HG02571 (cell line): ENCODE results near the gene STX7.

Experiments
- ATAC-seq: cut with Tn5 transposase; IDR thresholded peaks from one replicate; pipeline ENCODE4 v1.9.1; 2021; ENCODE audit warnings: mild to moderate bottlenecking, moderate library complexity; ENCODE audit not compliant: unreplicated experiment

STX7 gene

GRCh38 chr6:132478674-132479073 lies 34.2 kb downstream of the STX7 start:
- ATAC-seq, result no peak

GRCh38 chr6:132478266-132478665 lies 34.6 kb downstream of the STX7 start:
- ATAC-seq, result no peak

GRCh38 chr6:132476688-132477087 lies 36.2 kb downstream of the STX7 start:
- ATAC-seq, result no peak

DNA sequence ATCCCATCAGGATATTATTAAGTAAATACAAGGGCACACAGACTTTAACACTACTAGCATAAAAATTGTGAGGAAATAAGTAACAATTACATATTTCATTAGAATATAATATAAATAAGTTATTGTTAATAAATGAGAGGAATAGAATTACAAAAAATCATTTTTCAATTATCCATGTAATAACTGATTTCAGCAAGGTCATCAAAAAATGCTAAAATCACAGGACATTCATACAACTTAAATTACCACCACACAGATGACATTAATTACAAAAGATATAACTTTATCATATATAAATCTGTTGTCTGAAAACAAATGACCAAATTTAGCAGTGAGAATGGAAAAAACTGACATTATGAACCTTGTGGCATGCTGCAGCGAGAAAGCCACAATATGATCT lies 37.0 kb downstream of the STX7 start:
- no peak for ATAC-seq

DNA sequence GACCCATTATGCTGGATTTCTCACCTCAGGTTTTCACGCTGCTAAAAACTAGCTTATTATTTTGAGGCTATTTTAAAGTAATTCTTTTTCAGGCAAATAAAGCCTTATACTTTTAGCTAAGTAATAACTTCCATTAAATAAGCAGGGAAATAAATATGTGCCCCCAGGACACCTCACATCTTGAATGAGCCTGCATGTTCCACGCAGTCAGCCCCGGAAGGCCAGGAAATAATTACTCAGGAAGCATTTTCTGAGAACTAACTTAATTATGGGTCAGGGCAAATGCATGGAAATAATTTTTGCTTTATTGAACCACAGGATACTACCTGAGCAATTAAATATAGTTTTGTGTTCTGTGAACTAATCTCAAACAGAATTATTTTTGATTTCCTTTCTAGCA lies 41.1 kb downstream of the STX7 start:
- ATAC-seq, result no peak

- ATAC-seq, result no peak
Measured at GRCh38 chr6:132466952-132467351, 46.0 kb downstream of the STX7 start.

- ATAC-seq, result no peak
Measured at GRCh38 chr6:132465530-132466485, 47.1 kb downstream of the STX7 start.

- no peak for ATAC-seq
Measured at GRCh38 chr6:132464538-132465256, 48.2 kb downstream of the STX7 start.

DNA sequence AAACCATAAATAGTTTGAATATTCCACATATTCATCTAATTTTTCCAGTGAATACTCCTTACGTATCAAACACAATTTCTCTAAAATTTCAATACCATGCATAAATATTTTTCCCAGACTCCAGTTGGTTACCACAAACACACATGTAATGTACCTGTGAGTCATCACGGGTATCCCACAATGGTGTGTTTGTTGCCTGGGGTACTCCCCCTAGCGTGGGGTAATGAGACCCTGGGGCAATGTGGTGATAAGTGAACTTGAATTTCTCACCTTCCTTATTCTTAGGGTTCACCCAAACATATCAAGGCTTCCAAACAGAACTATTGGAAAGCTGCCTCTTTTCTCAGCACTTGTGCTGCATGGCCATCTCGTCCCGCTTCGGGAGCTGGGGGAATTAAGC lies 51.0 kb downstream of the STX7 start:
- ATAC-seq, result no peak

DNA sequence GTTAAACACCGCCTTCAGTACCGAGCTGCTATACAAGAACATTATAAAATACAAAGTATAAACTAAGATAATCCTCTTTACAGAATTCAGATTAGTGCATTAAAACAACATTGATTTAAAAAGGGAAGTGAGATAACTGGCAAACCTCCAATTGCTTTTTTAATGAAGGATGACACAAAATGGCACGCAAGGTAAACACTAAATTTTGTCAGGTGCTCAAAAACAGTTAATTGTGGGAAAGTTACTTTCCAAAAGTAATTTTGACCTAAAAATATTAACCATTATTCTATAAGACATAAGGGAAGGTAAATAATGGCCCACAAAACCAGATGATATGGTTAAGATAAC lies 53.3 kb downstream of the STX7 start:
- ATAC-seq, result no peak

DNA sequence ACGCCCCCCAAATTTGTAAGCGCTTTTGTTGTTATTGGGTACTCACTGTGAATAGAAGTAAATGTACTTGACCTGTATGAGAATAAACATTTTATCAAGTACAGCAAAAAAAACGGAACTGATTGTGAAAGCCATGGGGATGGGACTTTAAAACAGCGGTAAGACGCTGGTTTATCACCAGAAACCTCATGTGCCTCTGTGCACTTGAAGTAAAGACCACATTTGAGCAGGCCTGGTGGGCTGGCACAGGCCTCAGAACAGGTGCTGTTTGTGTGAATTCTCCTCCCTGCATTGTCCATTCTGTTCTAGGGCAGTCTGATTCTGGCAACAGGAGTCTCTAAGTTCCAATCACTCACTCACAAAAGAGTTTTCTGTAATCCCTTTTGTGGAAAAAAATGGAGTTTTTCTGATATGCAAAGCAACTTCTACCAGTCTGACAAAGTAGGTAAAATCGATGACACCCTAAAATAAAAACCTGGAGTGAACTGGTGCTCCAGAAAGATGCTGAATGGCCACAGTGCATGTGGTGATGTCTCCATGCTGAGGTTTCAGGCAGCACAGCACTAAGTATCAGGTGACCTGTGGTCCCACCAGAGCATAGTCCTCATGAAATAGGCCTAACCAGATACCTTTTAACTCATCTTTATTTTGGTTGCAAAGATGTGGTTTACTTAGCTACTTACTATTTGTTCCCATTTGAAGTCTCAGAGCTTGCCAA lies 53.9 kb downstream of the STX7 start:
- no peak for ATAC-seq

DNA sequence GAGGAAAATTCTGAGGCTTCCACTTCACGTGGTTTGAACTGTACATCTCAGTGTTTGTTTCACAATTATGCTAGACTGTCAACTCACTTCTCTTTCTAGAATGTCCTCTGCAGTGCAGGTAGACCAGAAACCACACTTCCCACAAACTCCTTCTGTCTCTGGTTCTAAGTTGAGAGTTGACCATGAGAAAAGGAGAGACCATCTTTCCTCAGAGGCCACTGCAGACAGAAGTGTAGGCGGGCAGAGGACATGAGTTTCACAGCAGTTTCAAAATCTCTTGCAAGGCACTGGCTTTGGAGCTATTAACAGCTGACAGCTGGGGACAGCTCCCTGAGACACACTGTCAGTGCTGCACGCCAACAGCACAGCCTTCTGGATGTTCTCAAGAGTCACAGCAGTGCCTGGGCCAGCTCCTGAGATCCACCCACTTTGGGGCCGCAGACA lies 56.2 kb downstream of the STX7 start:
- peak; percentile 95 for ATAC-seq

- no peak for ATAC-seq
Measured at GRCh38 chr6:132446855-132447241, 66.1 kb downstream of the STX7 start.

- ATAC-seq, result no peak
Measured at GRCh38 chr6:132446141-132446854, 66.6 kb downstream of the STX7 start.

DNA sequence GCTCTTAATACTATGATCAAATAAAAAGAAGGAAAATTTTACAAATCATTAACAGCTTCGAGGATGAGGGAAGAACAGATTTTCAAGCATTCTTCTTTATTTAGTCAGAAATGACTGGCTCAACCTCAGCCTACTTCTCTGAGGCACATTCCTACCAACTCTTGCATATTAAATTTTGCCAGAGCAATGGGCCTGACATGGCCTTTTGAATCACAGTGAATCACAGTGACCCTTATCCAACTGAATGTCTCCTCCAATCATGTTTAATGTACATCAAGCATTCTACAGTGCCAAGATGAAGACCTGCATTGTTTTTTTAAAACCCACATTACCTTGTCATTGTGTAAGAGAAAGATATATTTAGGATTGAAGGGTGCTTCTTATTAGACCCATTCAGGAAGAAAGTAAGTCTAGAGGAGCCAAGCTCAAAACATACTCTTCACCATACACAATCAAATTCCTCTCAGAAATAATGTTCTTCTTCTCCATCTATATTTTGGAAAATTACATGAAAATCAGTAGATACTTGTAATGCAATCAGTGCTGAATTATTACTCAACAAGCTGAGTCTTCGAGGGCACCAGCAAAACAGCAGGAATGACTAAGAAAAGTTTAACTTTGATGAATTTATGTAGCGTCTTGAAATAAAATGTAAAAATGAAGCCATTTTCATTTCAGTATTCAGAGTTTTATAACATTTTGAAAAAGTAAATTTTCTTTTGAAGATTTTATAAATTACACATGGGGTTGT lies 67.5 kb downstream of the STX7 start:
- no peak for ATAC-seq

DNA sequence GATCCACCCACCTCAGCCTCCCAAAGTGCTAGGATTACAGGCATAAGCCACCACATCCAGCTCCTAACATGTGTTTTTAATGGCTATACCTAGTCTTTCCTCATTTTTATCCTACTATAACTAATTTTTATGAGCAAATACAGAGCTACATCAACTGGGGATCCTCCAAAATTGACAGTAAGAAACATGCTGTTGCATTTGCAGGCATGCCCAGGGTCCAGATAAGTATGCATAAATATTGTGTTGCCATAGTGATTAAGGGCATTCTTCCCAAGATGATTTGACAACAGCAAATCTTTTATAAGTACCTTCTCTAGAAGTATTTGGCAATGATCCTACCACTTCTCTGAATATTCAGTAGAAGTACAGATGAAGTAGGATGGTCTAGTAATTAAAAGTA lies 69.7 kb downstream of the STX7 start:
- no peak for ATAC-seq

GRCh38 chr6:132430110-132430509 lies 82.8 kb downstream of the STX7 start:
- no peak for ATAC-seq

- ATAC-seq, result no peak
Measured at GRCh38 chr6:132425176-132425575, 87.7 kb downstream of the STX7 start.

DNA sequence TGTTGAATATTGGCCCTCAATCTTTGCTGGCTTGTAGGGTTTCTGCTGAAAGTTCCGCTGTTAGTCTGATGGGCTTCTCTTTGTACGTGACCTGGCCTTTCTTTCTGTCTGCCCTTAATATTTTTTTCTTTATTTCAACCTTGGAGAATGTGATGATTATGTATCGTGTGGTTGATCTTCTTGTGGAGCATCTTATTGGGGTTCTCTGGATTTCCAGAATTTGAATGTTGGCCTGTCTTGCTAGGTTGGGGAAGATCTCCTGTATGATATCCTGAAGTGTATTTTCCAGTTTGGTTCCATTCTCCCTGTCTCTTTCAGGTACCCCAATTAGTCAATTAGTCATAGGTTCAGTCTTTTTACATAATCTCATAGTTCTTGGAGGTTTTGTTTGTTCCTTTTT lies 89.1 kb downstream of the STX7 start:
- no peak for ATAC-seq
